Upper lobe of left lung (tissue), 6 donors: Measurements from ENCODE around the gene PRKACA. TPM values are rescaled to one million over a fixed set of nuclear protein-coding genes. Genes with fewer than 3 reads are reported as not detected.

Experiments used
- ATAC-seq, 2 donors: fragments of 200-7000 bp; cut with Tn5 transposase; one replicate each; pipeline ENCODE4 v1.9.1; 2022; ENCODE audit warnings: mild to moderate bottlenecking in 2 of 2, moderate library complexity in 2 of 2; ENCODE audit not compliant: low FRiP score in 2 of 2
- DNase-seq, 2 donors: peaks; one replicate each; pipeline ENCODE4 v3.0.0-alpha.2; 2019 to 2020
- H3K27ac ChIP-seq, 4 donors: fragments of 200-600 bp; sonication (generic); one replicate each; pipeline ENCODE4 v1.5.1; 2016 to 2019
- H3K27me3 ChIP-seq, 4 donors: fragments of 200-600 bp; sonication (generic); one replicate each; pipeline ENCODE4 v1.5.1; 2017 to 2019
- H3K36me3 ChIP-seq, 4 donors: fragments of 200-600 bp; sonication (generic); one replicate each; pipeline ENCODE4 v1.5.1; 2016 to 2019
- H3K4me1 ChIP-seq, 4 donors: fragments of 200-600 bp; sonication (generic); one replicate each; pipeline ENCODE4 v1.5.1; 2018 to 2019
- H3K4me3 ChIP-seq, 4 donors: fragments of 200-600 bp; sonication (generic); one replicate each; pipeline ENCODE4 v1.5.1; 2017 to 2019; ENCODE audit warnings: mild to moderate bottlenecking in 2 of 4, moderate library complexity in 1 of 4
- H3K9me3 ChIP-seq, 4 donors: fragments of 200-600 bp; sonication (generic); one replicate each; pipeline ENCODE4 v1.5.1; 2018 to 2019
- CTCF ChIP-seq, 6 experiments: fragments of 450-650 bp in 4 of 6; fragments of 200-600 bp in 2 of 6; sonication (generic) in 2 of 6; IDR thresholded peaks; one replicate each; pipeline ENCODE4 v1.5.1; 2016 to 2019; ENCODE audit warnings: antibody characterized with exemption in 6 of 6
- EP300 ChIP-seq, 4 donors: sonication (generic); formaldehyde crosslinking; IDR thresholded peaks; one replicate each; pipeline ENCODE4 v1.5.1; 2017; ENCODE audit warnings: antibody characterized with exemption in 4 of 4, control low read depth in 2 of 4
- POLR2A ChIP-seq, 4 donors: fragments of 450-650 bp; IDR thresholded peaks; one replicate each; pipeline ENCODE4 v1.5.1; 2016 to 2017; ENCODE audit warnings: antibody characterized with exemption in 4 of 4, mild to moderate bottlenecking in 2 of 4
- POLR2AphosphoS5 ChIP-seq, 2 donors: sonication (generic); formaldehyde crosslinking; IDR thresholded peaks; one replicate each; pipeline ENCODE4 v1.5.1; 2017; ENCODE audit warnings: antibody characterized with exemption in 2 of 2
- WGBS, 2 donors: methylation state at CpG; one replicate each; pipeline ENCODE4 v1.1.5; 2017 to 2018; 5-methylcytosine and 5-hydroxymethylcytosine counted together
- total RNA-seq, 6 donors: library from RNA; depleted of rRNA in 4 of 6; stranded (reverse); fragments of >200 nt in 4 of 6; gene quantifications; one replicate each; pipeline versions ENCODE4 v1.1.0 to v1.2.1, GENCODE V29; 2016 to 2021
- donor health status: DM: no; HTN: no; CAD: no; lungs with moderate emphysema.
- donor health status: DM: no; HTN: yes; CAD: no; lungs with severe emphysema.

Gene PRKACA
- total RNA-seq, 6 donors from 2014 or later: 24.1 to 107 (median 51.7) TPM

- peaks cover 19 to 40% (median 34%) of the 10 kb centered on the region in 4 donors for H3K4me1 ChIP-seq
- peak in 1 of 2 donors; percentile 77 for DNase-seq
- ATAC-seq: no peak
- H3K27ac ChIP-seq: no peak overlapping the region
- no peak overlapping the region for H3K4me3 ChIP-seq
- WGBS, 2 donors: 94 to 95% methylated on average over 42 to 43 of the region's 43 CpGs
- H3K9me3 ChIP-seq: no peaks in the 10 kb centered on the region
- no peaks in the 10 kb centered on the region for H3K27me3 ChIP-seq
- no peaks in the 10 kb centered on the region for H3K36me3 ChIP-seq
- TF ChIP-seq POLR2A (IDR thresholded peaks at IDR 0.05) (no peak), EP300 (IDR thresholded peaks at IDR 0.05) (no peak), POLR2AphosphoS5 (IDR thresholded peaks at IDR 0.05) (no peak), CTCF (IDR thresholded peaks at IDR 0.05) (no peak)
Measured at GRCh38 chr19:14070268-14071050, 47.1 kb downstream of the PRKACA start.

GRCh38 chr19:14066134-14066533 lies 51.4 kb downstream of the PRKACA start:
- DNase-seq: no peak
- no peak overlapping the region for H3K27ac ChIP-seq

GRCh38 chr19:14063105-14063504 lies 54.5 kb downstream of the PRKACA start:
- H3K4me3 ChIP-seq: no peak overlapping the region
- H3K27ac ChIP-seq: no peak overlapping the region
- H3K36me3 ChIP-seq: no peaks in the 10 kb centered on the region
- TF ChIP-seq CTCF (IDR thresholded peaks at IDR 0.05): no peak
- no peak for TF ChIP-seq EP300 (IDR thresholded peaks at IDR 0.05)
- TF ChIP-seq POLR2A (IDR thresholded peaks at IDR 0.05): no peak
- no peak for TF ChIP-seq POLR2AphosphoS5 (IDR thresholded peaks at IDR 0.05)
- no peaks in the 10 kb centered on the region for H3K9me3 ChIP-seq
- H3K27me3 ChIP-seq: peaks cover 0 to 9% (median 0%) of the 10 kb centered on the region in 4 donors
- WGBS, 2 donors: 58 to 61% methylated on average over 7 of the region's 7 CpGs
- peaks cover 0 to 13% (median 4%) of the 10 kb centered on the region in 4 donors for H3K4me1 ChIP-seq
- DNase-seq: no peak
- no peak for ATAC-seq

More at GRCh38 chr19:14066134-14066533, 51.4 kb downstream of the PRKACA start:
- 71 to 73% methylated on average over 2 of the region's 2 CpGs for WGBS, 2 donors
- Histone ChIP-seq H3K4me3 (no peak overlapping the region), H3K36me3 (no peaks in the 10 kb centered on the region), H3K27me3 (no peaks in the 10 kb centered on the region), H3K9me3 (no peaks in the 10 kb centered on the region), H3K4me1 (no peaks in the 10 kb centered on the region)
- no peak for ATAC-seq
- TF ChIP-seq POLR2A (IDR thresholded peaks at IDR 0.05) (no peak), EP300 (IDR thresholded peaks at IDR 0.05) (no peak), CTCF (IDR thresholded peaks at IDR 0.05) (no peak), POLR2AphosphoS5 (IDR thresholded peaks at IDR 0.05) (no peak)

GRCh38 chr19:14062558-14062855 lies 55.1 kb downstream of the PRKACA start:
- H3K27me3 ChIP-seq: peaks cover 0 to 14% (median 2%) of the 10 kb centered on the region in 4 donors
- peak overlapping the region in 2 of 4 donors; percentile 63 to 73 for H3K27ac ChIP-seq
- no peak for TF ChIP-seq POLR2A (IDR thresholded peaks at IDR 0.05)
- TF ChIP-seq POLR2AphosphoS5 (IDR thresholded peaks at IDR 0.05): no peak
- no peak for TF ChIP-seq EP300 (IDR thresholded peaks at IDR 0.05)
- TF ChIP-seq CTCF (IDR thresholded peaks at IDR 0.05): no peak
- peaks cover 4 to 19% (median 10%) of the 10 kb centered on the region in 4 donors for H3K4me1 ChIP-seq
- WGBS, 2 donors: 57 to 87% methylated on average over 5 of the region's 5 CpGs
- ATAC-seq (no peak), DNase-seq (no peak)
- H3K4me3 ChIP-seq: peak overlapping the region in 1 of 4 donors; percentile 54
- no peaks in the 10 kb centered on the region for H3K36me3 ChIP-seq
- H3K9me3 ChIP-seq: no peaks in the 10 kb centered on the region
